Measurements from ENCODE around the gene PHF14. TPM values are rescaled to one million over a fixed set of nuclear protein-coding genes. Genes with fewer than 3 reads are reported as not detected.

PHF14 gene
- polyA plus RNA-seq, 2 of the 4 experiments (the other 2 are of a cell fraction), result 36.7 to 48.0 TPM

DNA sequence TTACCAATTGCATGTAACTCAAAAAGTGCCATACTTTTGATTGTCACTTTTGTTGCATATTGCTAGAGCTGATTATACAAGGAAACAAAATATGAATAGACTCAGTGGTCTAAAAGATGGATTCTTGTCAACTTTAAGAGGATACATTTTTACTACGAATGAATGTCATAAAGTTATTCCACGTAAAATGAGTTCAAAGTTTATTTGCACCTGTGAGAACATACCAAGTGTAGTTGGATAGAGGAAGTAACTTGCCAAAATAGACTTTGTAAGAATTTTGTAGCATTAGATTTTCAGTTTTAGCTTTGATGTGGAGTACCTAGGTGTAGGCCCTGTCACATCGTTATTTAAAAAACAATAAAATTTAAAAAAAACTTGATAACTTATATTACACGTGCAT lies 106.2 kb downstream of the PHF14 start:
- Histone ChIP-seq H3K4me2 (no peak overlapping the region), H3K4me1 (peaks cover 5% of the 10 kb centered on the region; the same call in 1 of the 3 replicates), H3K9me3 (peaks cover 5% of the 10 kb centered on the region; the same call in 2 of the 3 replicates), H3K4me3 (no peak overlapping the region), H3K27ac (no peak overlapping the region)
- TF ChIP-seq, protein P1, sequence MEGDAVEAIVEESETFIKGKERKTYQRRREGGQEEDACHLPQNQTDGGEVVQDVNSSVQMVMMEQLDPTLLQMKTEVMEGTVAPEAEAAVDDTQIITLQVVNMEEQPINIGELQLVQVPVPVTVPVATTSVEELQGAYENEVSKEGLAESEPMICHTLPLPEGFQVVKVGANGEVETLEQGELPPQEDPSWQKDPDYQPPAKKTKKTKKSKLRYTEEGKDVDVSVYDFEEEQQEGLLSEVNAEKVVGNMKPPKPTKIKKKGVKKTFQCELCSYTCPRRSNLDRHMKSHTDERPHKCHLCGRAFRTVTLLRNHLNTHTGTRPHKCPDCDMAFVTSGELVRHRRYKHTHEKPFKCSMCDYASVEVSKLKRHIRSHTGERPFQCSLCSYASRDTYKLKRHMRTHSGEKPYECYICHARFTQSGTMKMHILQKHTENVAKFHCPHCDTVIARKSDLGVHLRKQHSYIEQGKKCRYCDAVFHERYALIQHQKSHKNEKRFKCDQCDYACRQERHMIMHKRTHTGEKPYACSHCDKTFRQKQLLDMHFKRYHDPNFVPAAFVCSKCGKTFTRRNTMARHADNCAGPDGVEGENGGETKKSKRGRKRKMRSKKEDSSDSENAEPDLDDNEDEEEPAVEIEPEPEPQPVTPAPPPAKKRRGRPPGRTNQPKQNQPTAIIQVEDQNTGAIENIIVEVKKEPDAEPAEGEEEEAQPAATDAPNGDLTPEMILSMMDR (IDR thresholded peaks at IDR 0.05), result no peak
- TF ChIP-seq ZFP36 (IDR thresholded peaks at IDR 0.05; ENCODE audit: borderline replicate concordance, partially characterized antibody), result no peak
- TF ChIP-seq, protein P2, sequence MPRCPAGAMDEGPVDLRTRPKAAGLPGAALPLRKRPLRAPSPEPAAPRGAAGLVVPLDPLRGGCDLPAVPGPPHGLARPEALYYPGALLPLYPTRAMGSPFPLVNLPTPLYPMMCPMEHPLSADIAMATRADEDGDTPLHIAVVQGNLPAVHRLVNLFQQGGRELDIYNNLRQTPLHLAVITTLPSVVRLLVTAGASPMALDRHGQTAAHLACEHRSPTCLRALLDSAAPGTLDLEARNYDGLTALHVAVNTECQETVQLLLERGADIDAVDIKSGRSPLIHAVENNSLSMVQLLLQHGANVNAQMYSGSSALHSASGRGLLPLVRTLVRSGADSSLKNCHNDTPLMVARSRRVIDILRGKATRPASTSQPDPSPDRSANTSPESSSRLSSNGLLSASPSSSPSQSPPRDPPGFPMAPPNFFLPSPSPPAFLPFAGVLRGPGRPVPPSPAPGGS (IDR thresholded peaks at IDR 0.05), result no peak
- TF ChIP-seq, protein P3, sequence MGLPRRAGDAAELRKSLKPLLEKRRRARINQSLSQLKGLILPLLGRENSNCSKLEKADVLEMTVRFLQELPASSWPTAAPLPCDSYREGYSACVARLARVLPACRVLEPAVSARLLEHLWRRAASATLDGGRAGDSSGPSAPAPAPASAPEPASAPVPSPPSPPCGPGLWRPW (IDR thresholded peaks at IDR 0.05), result no peak
- no peak for TF ChIP-seq CHD2 (IDR thresholded peaks at IDR 0.05; ENCODE audit: low read length, partially characterized antibody)
- no peak for TF ChIP-seq MAZ (IDR thresholded peaks at IDR 0.05; ENCODE audit: borderline replicate concordance, low read depth, low read length)
- TF ChIP-seq GATA3 (IDR thresholded peaks at IDR 0.05; ENCODE audit: borderline replicate concordance), result no peak
- no peak for TF ChIP-seq ZC3H11A (IDR thresholded peaks at IDR 0.05)
- no peak for TF ChIP-seq PHF8 (IDR thresholded peaks at IDR 0.05; ENCODE audit: borderline replicate concordance, low read depth)
- no peak for TF ChIP-seq KDM1A (IDR thresholded peaks at IDR 0.05; ENCODE audit: low read depth)
- no peak for TF ChIP-seq BHLHE40 (IDR thresholded peaks at IDR 0.05; ENCODE audit: low read depth, low read length)
- no peak for TF ChIP-seq MAX (IDR thresholded peaks at IDR 0.05)
- ChIA-PET POLR2A (no interaction called here), CTCF (no interaction called here)
- DNase-seq (ENCODE audit: low read depth in 1 of 2, low spot score in 1 of 2) (no peak), ATAC-seq (no peak), FAIRE-seq (no peak)
- 90% methylated on average over 4 of the region's 4 CpGs for whole genome bisulfite sequencing (ENCODE audit: missing lambda C conversion rate)

DNA sequence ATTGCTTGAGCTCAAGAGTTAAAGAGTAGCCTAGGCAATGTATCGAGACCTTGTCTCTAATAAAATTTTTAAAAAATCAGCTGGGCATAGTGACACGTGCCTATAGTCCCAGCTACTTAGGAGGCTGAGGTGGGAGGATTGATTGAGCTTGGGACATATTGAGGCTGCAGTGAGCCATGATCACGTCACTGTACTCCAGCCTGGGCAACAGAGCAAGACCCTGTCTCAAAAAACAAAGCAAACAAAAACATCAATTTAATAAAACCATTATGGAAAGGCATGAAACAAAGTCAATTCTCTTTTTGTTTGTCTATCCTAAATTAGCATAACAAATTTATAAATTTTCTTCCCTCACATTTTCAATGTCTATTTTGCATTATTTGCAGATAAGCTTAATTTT lies 108.4 kb downstream of the PHF14 start:
- H3K4me2 ChIP-seq, result peak overlapping the region; percentile 35; the same call in 2 of the 3 replicates
- no peak for DNase-seq (ENCODE audit: low read depth in 1 of 2, low spot score in 1 of 2)
- 87% methylated on average over 3 of the region's 3 CpGs for WGBS (ENCODE audit: missing lambda C conversion rate)
- no peak for ATAC-seq
- ChIA-PET CTCF (interaction anchor here (1.2 kb wide), 1 partner anchor 20 kb away, joined by 3 read pairs; no protein-coding TSS in a partner anchor), POLR2A (no interaction called here)
- FAIRE-seq, result no peak
- H3K27ac ChIP-seq, result peak overlapping the region; percentile 74 to 79
- H3K4me1 ChIP-seq, result peaks cover 5% of the 10 kb centered on the region; the same call in 1 of the 3 replicates
- peaks cover 5% of the 10 kb centered on the region; the same call in 2 of the 3 replicates for H3K9me3 ChIP-seq
- no peak overlapping the region for H3K4me3 ChIP-seq
- TF ChIP-seq RARB (CRISPR knock-in tag; IDR thresholded peaks at IDR 0.05), result no peak
- TF ChIP-seq, protein P4, sequence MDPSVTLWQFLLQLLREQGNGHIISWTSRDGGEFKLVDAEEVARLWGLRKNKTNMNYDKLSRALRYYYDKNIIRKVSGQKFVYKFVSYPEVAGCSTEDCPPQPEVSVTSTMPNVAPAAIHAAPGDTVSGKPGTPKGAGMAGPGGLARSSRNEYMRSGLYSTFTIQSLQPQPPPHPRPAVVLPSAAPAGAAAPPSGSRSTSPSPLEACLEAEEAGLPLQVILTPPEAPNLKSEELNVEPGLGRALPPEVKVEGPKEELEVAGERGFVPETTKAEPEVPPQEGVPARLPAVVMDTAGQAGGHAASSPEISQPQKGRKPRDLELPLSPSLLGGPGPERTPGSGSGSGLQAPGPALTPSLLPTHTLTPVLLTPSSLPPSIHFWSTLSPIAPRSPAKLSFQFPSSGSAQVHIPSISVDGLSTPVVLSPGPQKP (IDR thresholded peaks at IDR 0.05; ENCODE audit: low read depth, low read length), result no peak
- no peak for TF ChIP-seq FOSL2 (IDR thresholded peaks at IDR 0.05)
- no peak for TF ChIP-seq FOSL2 (CRISPR knock-in tag; IDR thresholded peaks at IDR 0.05)
- no peak for TF ChIP-seq HOXB5 (CRISPR knock-in tag; IDR thresholded peaks at IDR 0.05)
- TF ChIP-seq, protein P5, sequence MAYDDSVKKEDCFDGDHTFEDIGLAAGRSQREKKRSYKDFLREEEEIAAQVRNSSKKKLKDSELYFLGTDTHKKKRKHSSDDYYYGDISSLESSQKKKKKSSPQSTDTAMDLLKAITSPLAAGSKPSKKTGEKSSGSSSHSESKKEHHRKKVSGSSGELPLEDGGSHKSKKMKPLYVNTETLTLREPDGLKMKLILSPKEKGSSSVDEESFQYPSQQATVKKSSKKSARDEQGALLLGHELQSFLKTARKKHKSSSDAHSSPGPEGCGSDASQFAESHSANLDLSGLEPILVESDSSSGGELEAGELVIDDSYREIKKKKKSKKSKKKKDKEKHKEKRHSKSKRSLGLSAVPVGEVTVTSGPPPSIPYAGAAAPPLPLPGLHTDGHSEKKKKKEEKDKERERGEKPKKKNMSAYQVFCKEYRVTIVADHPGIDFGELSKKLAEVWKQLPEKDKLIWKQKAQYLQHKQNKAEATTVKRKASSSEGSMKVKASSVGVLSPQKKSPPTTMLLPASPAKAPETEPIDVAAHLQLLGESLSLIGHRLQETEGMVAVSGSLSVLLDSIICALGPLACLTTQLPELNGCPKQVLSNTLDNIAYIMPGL (CRISPR knock-in tag; IDR thresholded peaks at IDR 0.05; ENCODE audit: borderline replicate concordance), result no peak
- no peak for TF ChIP-seq ZNF302 (CRISPR knock-in tag; IDR thresholded peaks at IDR 0.05)
- no peak for TF ChIP-seq EHF (CRISPR knock-in tag; IDR thresholded peaks at IDR 0.05)
- no peak for TF ChIP-seq TFCP2L1 (CRISPR knock-in tag; IDR thresholded peaks at IDR 0.05)
- TF ChIP-seq HEYL (CRISPR knock-in tag; IDR thresholded peaks at IDR 0.05), result no peak
- TF ChIP-seq EP300 (IDR thresholded peaks at IDR 0.05), result no peak
- TF ChIP-seq, protein P6, sequence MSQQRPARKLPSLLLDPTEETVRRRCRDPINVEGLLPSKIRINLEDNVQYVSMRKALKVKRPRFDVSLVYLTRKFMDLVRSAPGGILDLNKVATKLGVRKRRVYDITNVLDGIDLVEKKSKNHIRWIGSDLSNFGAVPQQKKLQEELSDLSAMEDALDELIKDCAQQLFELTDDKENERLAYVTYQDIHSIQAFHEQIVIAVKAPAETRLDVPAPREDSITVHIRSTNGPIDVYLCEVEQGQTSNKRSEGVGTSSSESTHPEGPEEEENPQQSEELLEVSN (IDR thresholded peaks at IDR 0.05; ENCODE audit: borderline replicate concordance, low read depth), result no peak
- no peak for TF ChIP-seq MAZ (IDR thresholded peaks at IDR 0.05; ENCODE audit: borderline replicate concordance, low read depth, low read length)
- TF ChIP-seq NPAS2 (CRISPR knock-in tag; IDR thresholded peaks at IDR 0.05; ENCODE audit: borderline replicate concordance), result no peak
- TF ChIP-seq JUN (IDR thresholded peaks at IDR 0.05), result no peak
- no peak for TF ChIP-seq CHD2 (IDR thresholded peaks at IDR 0.05; ENCODE audit: low read length, partially characterized antibody)
- no peak for TF ChIP-seq MYC (IDR thresholded peaks at IDR 0.05; ENCODE audit: borderline replicate concordance, low read length)
- no peak for TF ChIP-seq NFE2L2 (conservative IDR thresholded peaks at IDR 0.05; ENCODE audit: low read length)

All from A549 (cell line).